Measurements from ENCODE around the gene MGMT. TPM values are rescaled to one million over a fixed set of nuclear protein-coding genes. Genes with fewer than 3 reads are reported as not detected.

MGMT gene
- total and polyA plus RNA-seq, 7 donors: 4.2 to 13.3 (median 7.5) TPM

GRCh38 chr10:129536336-129536735 is 69.3 kb downstream of the MGMT start:
- TF ChIP-seq CTCF (IDR thresholded peaks at IDR 0.05): no peak
- DNase-seq (peak in 1 of 2 donors; percentile 13), ATAC-seq (no peak)
- H3K9me3 ChIP-seq: no peaks in the 10 kb centered on the region
- intact Hi-C loops (cut with DNase I): no loop called here
- no peaks in the 10 kb centered on the region for H3K27me3 ChIP-seq (ENCODE audit: insufficient read depth in 3 of 3, low read length in 2 of 3)
- H3K4me3 ChIP-seq: no peak overlapping the region
- H3K36me3 ChIP-seq (ENCODE audit: insufficient read depth in 1 of 2, low read depth in 1 of 2): peaks cover 0 to 11% of the 10 kb centered on the region in 2 donors
- 94 to 96% (median 96%) methylated on average over 16 of the region's 16 CpGs for WGBS, 3 donors
- no peak overlapping the region for H3K27ac ChIP-seq
- peaks cover 22% of the 10 kb centered on the region for H3K4me1 ChIP-seq

GRCh38 chr10:129537151-129537550 is 70.1 kb downstream of the MGMT start:
- DNase-seq (no peak), ATAC-seq (no peak)
- peaks cover 26% of the 10 kb centered on the region for H3K4me1 ChIP-seq
- 88 to 97% (median 95%) methylated on average over 6 of the region's 6 CpGs for WGBS, 3 donors
- H3K27me3 ChIP-seq (ENCODE audit: insufficient read depth in 3 of 3, low read length in 2 of 3): no peaks in the 10 kb centered on the region
- no peak overlapping the region for H3K4me3 ChIP-seq
- no peaks in the 10 kb centered on the region for H3K9me3 ChIP-seq
- H3K36me3 ChIP-seq (ENCODE audit: insufficient read depth in 1 of 2, low read depth in 1 of 2): peaks cover 0 to 11% of the 10 kb centered on the region in 2 donors
- TF ChIP-seq CTCF (IDR thresholded peaks at IDR 0.05): no peak
- H3K27ac ChIP-seq: no peak overlapping the region
- intact Hi-C loops (cut with DNase I): no loop called here

GRCh38 chr10:129538236-129538635 is 71.2 kb downstream of the MGMT start:
- Histone ChIP-seq H3K27ac (no peak overlapping the region), H3K4me3 (no peak overlapping the region), H3K27me3 (ENCODE audit: insufficient read depth in 3 of 3, low read length in 2 of 3) (no peaks in the 10 kb centered on the region), H3K9me3 (no peaks in the 10 kb centered on the region), H3K4me1 (peaks cover 16% of the 10 kb centered on the region), H3K36me3 (ENCODE audit: insufficient read depth in 1 of 2, low read depth in 1 of 2) (peaks cover 0 to 11% of the 10 kb centered on the region in 2 donors)
- DNase-seq: no peak
- ATAC-seq: no peak
- WGBS, 3 donors: 67 to 80% (median 76%) methylated on average over 2 of the region's 2 CpGs
- TF ChIP-seq CTCF (IDR thresholded peaks at IDR 0.05): no peak
- intact Hi-C loops (cut with DNase I): no loop called here

- peaks cover 0 to 9% of the 10 kb centered on the region in 2 donors for H3K36me3 ChIP-seq (ENCODE audit: insufficient read depth in 1 of 2, low read depth in 1 of 2)
- no peaks in the 10 kb centered on the region for H3K27me3 ChIP-seq (ENCODE audit: insufficient read depth in 3 of 3, low read length in 2 of 3)
- no peaks in the 10 kb centered on the region for H3K9me3 ChIP-seq
- peak in 3 of 4 donors; percentile 52 to 76 (median 72) for ATAC-seq
- peaks cover 31% of the 10 kb centered on the region for H3K4me1 ChIP-seq
- intact Hi-C loops (cut with DNase I): loop anchor here in 1 of 2 donors (10.0 kb wide), 1 partner anchor 506 kb away; no protein-coding TSS in a partner anchor
- no peak for TF ChIP-seq CTCF (IDR thresholded peaks at IDR 0.05)
- 20 to 40% (median 22%) methylated on average over 9 of the region's 9 CpGs for WGBS, 3 donors
- peak overlapping the region; percentile 11 for H3K4me3 ChIP-seq
- no peak overlapping the region for H3K27ac ChIP-seq
- DNase-seq: peak in 1 of 2 donors; percentile 46
These were observed 74.2 kb downstream of the MGMT start for GRCh38 chr10:129541200-129541599.
